ENCODE results near the gene SUSD1.

SUSD1 gene

GRCh38 chr9:112041536-112042243, 133.4 kb downstream of the SUSD1 start:
- DNase-seq (ENCODE audit: low spot score), result peak; percentile 70

DNA sequence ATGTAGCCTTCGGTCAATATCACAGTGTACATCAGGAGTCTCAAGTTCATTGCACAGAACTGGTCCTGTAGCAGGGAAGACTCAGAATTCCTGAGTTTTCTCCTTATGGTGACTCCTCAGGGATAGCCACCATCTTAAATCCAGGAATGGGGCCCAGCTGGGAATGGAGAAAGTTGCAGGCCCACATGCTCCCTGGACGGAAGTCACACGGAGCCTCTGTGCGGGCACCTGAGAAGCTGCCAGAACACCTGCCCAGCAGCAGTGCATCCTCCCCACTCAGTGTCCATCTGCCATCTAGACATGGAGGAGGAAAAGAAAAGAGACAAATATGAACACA, 133.9 kb downstream of the SUSD1 start:
- DNase-seq (ENCODE audit: low spot score), result no peak

GRCh38 chr9:112038017-112038408, 137.1 kb downstream of the SUSD1 start:
- DNase-seq (ENCODE audit: low spot score), result no peak

GRCh38 chr9:112037281-112038016, 137.6 kb downstream of the SUSD1 start:
- DNase-seq (ENCODE audit: low spot score), result no peak

DNA sequence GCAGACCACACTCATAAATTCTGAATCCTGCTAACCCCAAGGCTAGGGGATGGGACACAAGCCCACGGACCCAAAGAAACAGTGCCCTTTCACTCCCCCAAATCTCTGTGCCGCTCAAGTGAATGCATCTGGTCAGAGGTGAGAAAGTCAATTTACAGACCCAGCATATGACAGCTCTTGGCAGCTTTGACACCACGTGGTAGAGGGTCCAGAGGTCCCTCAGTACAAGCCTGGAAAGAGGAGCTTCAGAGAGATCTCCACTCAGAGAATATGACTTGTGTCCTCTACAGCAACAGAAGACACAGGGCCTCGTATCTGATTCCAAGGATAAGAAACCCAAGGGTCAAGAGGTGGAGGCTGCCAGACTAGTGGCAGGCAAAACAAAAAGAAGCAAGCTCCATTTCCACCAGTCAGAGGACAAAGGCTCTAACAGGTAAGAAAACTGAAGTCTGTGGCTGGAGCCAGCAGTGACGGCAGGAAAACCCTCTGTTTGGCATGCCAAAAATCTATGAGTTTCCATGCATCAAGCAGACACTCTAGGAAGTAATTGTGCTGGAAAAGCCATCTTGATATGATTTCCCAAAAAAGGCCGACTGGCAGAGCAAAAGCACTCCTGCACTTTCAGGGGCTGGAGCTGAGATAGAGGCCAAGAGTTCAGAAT, 139.8 kb downstream of the SUSD1 start:
- DNase-seq (ENCODE audit: low spot score), result no peak

- DNase-seq (ENCODE audit: low spot score), result no peak
Measured at GRCh38 chr9:112034216-112034611, 140.9 kb downstream of the SUSD1 start.

DNA sequence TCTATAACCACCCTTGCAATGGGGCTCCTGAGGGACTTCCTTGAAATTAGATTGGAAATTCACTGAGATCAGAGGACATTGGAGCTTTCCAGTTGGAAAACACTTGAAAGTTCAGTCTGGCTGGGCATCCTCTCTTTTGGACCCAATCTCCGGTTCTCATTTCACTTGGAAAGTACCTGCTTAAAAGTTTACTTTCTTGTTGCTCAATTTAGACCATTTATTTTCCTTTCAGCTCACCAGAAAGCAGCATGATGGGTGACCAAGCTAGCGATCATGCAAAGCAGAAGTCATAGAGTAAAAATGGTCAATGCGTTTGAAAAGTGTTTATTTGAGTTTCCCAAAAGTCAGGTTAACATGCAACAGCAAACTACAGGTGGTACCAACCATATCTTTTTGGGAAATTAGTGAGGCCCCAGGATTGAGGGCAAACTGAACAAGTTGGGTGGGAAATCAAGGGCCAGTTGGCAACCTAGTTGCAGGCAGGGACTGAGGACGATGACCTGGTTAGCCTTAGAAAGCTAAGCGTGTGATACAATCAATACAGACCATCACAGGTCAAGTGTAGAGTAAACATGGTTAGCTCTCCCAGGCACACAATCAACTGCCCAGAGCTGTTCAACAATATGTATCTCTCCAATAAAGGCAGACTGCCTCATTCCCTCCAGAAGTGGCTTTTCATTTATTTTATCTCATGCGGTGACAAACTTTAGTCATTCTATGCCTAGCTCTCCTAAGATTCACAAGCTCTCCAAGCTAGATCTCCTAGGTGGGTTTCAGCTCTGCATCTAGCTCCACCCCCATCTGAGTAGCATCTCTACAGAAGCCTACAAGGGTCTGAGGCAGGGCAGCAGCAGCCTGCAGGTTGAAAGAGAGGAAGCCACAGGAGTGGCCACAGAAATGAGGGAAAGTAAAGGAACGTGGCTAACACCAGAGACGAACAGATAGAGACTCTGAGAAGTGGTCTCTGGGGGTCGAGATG, 141.6 kb downstream of the SUSD1 start:
- no peak for DNase-seq (ENCODE audit: low spot score)

DNA sequence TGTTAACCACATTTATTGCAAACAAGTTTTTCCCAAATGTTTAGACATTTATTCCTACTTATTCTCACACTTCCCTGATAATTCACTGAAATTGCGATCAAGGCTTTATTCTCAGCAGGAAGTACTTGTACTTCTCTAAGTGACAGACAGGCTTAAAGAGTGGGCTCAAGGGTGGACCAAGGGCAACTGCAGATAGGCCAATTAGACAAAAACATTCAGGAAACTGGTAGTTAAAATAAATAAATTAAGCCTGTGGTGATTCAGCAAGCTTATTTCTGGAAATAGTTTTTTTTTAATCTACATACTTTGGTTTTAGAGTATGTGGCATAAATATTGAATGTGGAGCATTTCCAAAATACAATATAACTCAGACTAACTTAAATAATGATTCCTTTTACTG, 142.4 kb downstream of the SUSD1 start:
- DNase-seq (ENCODE audit: low spot score), result no peak

- DNase-seq (ENCODE audit: low spot score), result no peak
Measured at GRCh38 chr9:112032009-112032408, 143.1 kb downstream of the SUSD1 start.

DNA sequence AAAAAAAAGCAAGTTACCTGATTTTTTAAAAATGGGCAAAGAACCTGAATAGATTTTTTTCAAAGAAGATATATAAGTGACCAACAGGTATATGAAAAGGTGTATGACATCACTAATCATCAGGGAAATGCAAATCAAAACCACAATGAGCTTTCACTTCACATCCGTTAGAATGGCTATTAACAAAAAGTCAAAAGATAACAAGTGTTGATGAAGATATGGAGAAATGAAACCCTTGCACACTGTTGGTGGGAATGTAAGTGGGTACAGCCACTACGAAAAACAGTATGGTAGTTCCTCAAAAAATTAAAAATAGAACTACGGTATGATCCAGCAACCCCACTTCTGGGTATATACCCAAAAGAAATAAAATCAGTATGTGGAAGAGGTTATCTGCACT, 143.7 kb downstream of the SUSD1 start:
- DNase-seq (ENCODE audit: low spot score), result no peak

DNA sequence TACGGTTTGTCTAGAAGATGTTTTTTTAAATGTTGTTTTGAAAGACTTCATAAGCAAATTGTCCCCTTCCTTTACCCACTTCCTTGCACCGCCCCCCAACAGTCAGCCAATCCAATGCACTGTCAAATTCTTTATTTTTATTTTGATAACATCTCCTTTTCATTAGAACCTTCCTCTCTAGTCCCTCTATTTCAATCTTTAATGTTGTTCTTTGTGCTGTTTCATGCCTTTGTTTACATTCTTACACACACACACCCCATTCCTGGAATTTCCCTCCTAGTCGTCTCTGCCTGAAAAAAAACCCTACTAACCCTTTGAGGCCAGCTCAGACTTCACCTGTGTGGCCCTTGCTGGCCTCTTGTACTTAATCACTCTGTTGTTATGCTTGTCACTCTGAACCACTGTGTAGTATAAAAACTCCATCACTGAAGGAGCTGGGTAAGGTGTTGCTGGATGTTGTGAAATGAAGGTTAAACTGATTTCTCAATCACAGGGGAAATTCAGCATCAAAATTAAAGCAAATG, 145.1 kb downstream of the SUSD1 start:
- DNase-seq (ENCODE audit: low spot score), result peak; percentile 59

DNA sequence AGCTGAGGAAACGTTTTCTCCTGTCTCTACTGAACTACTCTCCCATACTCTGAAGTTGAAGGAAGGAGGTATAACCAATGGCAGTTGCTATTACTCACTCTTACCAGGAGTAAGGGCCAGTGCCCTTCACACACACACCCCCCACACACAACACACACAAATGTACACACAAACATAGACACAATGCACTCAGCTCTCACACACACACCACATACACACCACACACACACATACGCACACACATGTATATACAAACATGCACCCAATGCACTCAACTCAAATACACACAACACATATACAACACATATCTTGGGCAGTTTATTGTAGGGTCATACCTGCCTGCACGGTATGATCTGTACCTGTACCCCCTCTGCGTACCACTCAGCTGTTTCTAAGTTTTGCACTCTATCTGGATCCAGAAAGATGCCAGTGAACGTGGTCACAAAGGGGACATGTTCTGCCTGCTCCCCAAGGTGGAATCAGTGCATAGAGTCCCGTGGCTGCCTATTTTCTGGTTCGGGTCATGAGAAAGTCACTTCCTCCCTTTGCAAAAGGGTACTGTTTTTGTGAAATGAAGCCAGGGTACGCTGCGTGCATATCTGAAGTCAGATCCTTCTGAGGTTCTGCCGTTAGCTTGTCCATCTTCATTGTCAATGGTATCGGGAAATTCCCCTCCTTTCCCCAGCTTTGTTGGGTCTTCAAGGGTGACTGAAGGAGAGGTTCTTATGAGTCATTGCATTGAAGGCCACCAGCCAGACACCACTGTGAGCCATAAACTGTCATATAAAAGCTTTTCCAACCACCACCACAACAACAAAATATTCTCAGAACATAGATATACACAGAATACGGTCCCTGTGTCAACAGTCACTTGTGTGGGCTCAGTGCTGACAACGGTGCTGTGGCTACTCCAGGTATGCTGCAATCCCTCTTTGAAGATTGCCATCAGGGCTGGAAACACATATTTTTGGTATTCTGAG, 146.6 kb downstream of the SUSD1 start:
- DNase-seq (ENCODE audit: low spot score), result no peak

GRCh38 chr9:112025850-112026249, 149.2 kb downstream of the SUSD1 start:
- DNase-seq (ENCODE audit: low spot score), result no peak

DNA sequence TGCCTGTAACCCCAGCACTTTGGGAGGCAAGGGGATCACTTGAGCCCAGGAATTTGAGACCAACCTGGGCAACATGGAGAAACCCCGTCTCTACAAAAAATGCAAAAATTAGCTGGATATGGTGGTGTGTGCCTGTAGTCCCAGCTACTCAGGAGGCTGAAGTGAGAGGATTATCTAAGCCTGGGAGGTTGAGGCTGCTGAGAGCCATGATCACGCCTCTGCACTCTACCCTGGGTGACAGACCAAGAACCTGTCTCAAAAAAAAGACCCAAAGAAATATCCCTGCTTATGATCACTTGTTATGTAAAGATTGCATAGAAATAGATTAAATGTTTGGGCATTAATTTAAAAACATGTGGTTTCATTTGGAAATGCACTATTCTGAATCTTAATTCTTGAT, 153.4 kb downstream of the SUSD1 start:
- DNase-seq (ENCODE audit: low spot score), result no peak

DNA sequence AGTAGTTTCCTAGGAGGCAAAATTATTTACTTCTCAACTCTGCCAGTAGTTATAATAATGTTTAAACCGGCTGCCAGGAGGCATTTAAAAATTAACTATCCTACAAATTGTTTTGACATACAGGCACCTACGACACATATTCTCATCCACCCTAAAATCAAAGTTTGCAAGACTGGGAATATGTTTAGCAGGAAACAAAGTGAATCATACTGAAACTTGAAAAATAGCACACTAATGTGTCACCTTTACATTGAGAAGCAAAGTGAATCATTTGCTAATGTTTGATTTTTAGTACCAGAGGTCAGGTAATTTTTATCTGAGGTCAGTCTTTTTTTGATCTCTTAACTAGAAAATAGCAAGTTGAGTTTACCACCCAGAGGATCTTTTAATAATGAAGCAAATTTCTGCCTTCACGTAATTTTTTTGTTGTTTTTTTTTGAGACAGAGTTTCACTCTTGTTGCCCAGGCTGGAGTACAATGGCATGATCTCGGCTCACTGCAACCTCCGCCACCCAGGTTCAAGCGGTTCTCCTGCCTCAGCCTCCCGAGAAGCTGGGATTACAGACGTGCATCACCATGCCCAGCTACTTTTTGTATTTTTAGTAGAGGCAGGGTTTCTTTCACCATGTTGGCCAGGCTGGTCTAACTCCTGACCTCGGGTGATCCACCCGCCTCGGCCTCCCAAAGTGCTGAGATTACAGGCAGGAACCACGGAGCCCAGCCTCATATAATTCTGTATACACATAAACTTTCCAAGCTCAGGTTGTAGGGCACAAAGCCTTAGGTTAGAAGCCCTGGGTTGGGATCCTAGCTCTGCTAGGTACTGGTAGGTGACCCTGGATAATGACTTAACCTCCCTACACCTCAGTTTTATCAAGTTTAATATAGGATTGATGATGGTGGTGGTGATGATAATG, 154.2 kb downstream of the SUSD1 start:
- no peak for DNase-seq (ENCODE audit: low spot score)

DNA sequence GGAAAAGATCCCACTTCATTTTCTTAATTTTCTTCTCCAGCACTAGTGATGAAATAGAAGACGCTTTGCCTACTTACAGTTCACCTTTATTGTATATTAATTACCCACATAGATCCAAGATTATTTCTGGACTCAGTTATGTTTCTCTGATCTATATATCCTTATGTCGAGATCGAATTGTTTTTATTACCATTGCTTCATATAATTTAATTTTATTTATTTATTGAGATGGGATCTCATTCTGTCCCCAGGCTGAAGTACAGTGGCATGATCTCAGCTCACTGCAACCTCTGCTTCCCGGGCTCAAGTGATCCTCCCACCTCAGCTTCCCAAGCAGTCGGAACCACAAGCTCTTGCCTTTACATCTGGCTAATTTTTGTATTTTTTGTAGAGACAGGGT, 157.2 kb downstream of the SUSD1 start:
- no peak for DNase-seq (ENCODE audit: low spot score)

DNA sequence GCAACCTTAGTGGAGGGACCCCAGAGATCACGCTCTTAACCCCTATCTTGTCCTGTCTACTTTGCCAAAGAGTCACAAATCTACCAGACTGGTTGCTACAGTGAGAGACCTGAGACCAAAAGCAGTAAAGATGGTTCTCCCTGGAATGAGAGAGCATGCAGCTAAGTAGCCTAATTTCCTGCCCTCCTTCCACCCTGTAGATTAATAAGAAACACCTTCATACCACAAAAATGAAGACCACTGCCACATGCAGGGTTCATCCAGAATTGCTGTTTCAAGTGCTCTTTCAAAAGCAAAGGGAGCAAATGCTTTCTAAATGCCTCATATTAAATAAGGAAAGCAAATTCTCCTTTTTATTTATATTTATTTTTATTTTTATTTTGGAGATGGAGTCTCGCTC, 159.4 kb downstream of the SUSD1 start:
- DNase-seq (ENCODE audit: low spot score), result no peak

GRCh38 chr9:112015149-112015548, 159.9 kb downstream of the SUSD1 start:
- no peak for DNase-seq (ENCODE audit: low spot score)

DNA sequence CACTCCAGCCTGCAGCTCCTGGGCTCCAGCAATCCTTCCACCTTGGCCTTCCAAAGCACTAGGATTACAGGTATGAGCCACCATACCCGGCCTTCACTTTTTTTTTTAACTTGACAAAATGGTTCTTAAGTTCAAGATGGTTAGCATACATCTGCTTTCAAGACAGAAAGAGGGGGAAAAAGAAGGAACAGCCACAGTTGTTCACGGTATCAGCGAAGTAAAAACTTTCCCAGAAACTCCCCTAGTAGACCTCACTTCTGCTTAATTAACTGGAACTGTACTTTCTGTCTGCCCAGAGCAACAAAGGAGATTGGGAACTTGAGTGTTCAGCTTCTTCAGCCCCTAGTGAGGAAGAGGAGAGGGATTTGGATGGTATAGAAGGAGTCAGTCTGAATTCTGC, 161.8 kb downstream of the SUSD1 start:
- no peak for DNase-seq (ENCODE audit: low spot score)

All from iPS-NIHi11 (cell line).